Skeletal muscle satellite cell (primary cell): ENCODE results near the gene GK. TPM values are rescaled to one million over a fixed set of nuclear protein-coding genes. Genes with fewer than 3 reads are reported as not detected.

Source experiments
- H3K27me3 ChIP-seq: 2 replicates; pipeline ENCODE4 v1.7.0; 2013; ENCODE audit warnings: low read length; ENCODE audit not compliant: control insufficient read depth, insufficient read depth
- H3K36me3 ChIP-seq: 2 replicates; pipeline ENCODE4 v1.7.0; 2013; ENCODE audit warnings: mild to moderate bottlenecking, control low read depth, low read length; ENCODE audit not compliant: insufficient read depth
- H3K4me1 ChIP-seq: 2 replicates; pipeline ENCODE4 v1.7.0; 2013; ENCODE audit warnings: low read length; ENCODE audit not compliant: control insufficient read depth, insufficient read depth
- H3K4me2 ChIP-seq: 2 replicates; pipeline ENCODE4 v1.7.0; 2013; ENCODE audit warnings: mild to moderate bottlenecking, low read length
- H3K4me3 ChIP-seq: 2 replicates; pipeline ENCODE4 v1.7.0; 2013; ENCODE audit warnings: low read length
- H3K9ac ChIP-seq: 2 replicates; pipeline ENCODE4 v1.7.0; 2013; ENCODE audit warnings: mild to moderate bottlenecking, low read depth, low read length, moderate library complexity
- H3K9me3 ChIP-seq: replicated peaks from 2 replicates; pipeline ENCODE4 v1.7.0; 2013; ENCODE audit warnings: mild to moderate bottlenecking, control low read depth, low read length
- total RNA-seq: library from RNA; depleted of rRNA; stranded (reverse); fragments of >200 nt; gene quantifications from 2 replicates; pipeline ENCODE4 v1.2.3, GENCODE V29; 2012; rRNA removed

The GK gene
- total RNA-seq = 12.5 and 16.2 TPM in 2 replicates

- Histone ChIP-seq H3K36me3 (no peaks in the 10 kb centered on the region), H3K9ac (peak within 1 kb of the TSS; percentile 90), H3K4me2 (peak within 1 kb of the TSS; percentile 92), H3K4me1 (peaks cover 7% of the 10 kb centered on the region), H3K9me3 (no peaks in the 10 kb centered on the region), H3K27me3 (no peaks in the 10 kb centered on the region), H3K4me3 (peak within 1 kb of the TSS; percentile 89)
These were observed at the start of gene GK for GRCh38 chrX:30653415-30654131. Gene GK, plus strand, starts transcription at chrX:30653423. Its CDS starts 115 bp downstream, at chrX:30653538.

GRCh38 chrX:30607155-30607554 is 46.1 kb upstream of the GK start:
- Histone ChIP-seq H3K4me3 (no peak overlapping the region), H3K4me2 (no peak overlapping the region), H3K4me1 (no peaks in the 10 kb centered on the region), H3K27me3 (no peaks in the 10 kb centered on the region), H3K9ac (no peak overlapping the region), H3K9me3 (no peaks in the 10 kb centered on the region), H3K36me3 (no peaks in the 10 kb centered on the region)

- Histone ChIP-seq H3K27me3 (no peaks in the 10 kb centered on the region), H3K9ac (no peak overlapping the region), H3K4me3 (no peak overlapping the region), H3K36me3 (no peaks in the 10 kb centered on the region), H3K4me2 (no peak overlapping the region), H3K9me3 (no peaks in the 10 kb centered on the region), H3K4me1 (no peaks in the 10 kb centered on the region)
These were observed 43.2 kb upstream of the GK start for GRCh38 chrX:30610026-30610425.

- Histone ChIP-seq H3K36me3 (no peaks in the 10 kb centered on the region), H3K9ac (no peak overlapping the region), H3K27me3 (no peaks in the 10 kb centered on the region), H3K4me3 (no peak overlapping the region), H3K4me2 (no peak overlapping the region), H3K9me3 (no peaks in the 10 kb centered on the region), H3K4me1 (no peaks in the 10 kb centered on the region)
These were observed 41.0 kb upstream of the GK start for GRCh38 chrX:30612250-30612655.

- Histone ChIP-seq H3K4me2 (no peak overlapping the region), H3K27me3 (no peaks in the 10 kb centered on the region), H3K9ac (no peak overlapping the region), H3K4me1 (no peaks in the 10 kb centered on the region), H3K9me3 (no peaks in the 10 kb centered on the region), H3K36me3 (no peaks in the 10 kb centered on the region), H3K4me3 (no peak overlapping the region)
These were observed 39.5 kb upstream of the GK start for GRCh38 chrX:30613721-30614120.

- Histone ChIP-seq H3K27me3 (no peaks in the 10 kb centered on the region), H3K4me2 (no peak overlapping the region), H3K4me1 (no peaks in the 10 kb centered on the region), H3K9ac (no peak overlapping the region), H3K36me3 (no peaks in the 10 kb centered on the region), H3K9me3 (no peaks in the 10 kb centered on the region), H3K4me3 (no peak overlapping the region)
These were observed 38.0 kb upstream of the GK start for GRCh38 chrX:30615229-30615628.

- no peak overlapping the region for H3K4me2 ChIP-seq
- H3K4me3 ChIP-seq = no peak overlapping the region
- H3K9me3 ChIP-seq = peaks cover 8% of the 10 kb centered on the region
- no peaks in the 10 kb centered on the region for H3K27me3 ChIP-seq
- H3K4me1 ChIP-seq = peaks cover 3% of the 10 kb centered on the region
- no peaks in the 10 kb centered on the region for H3K36me3 ChIP-seq
- no peak overlapping the region for H3K9ac ChIP-seq
These were observed 35.0 kb upstream of the GK start for GRCh38 chrX:30618160-30618765.

GRCh38 chrX:30620125-30620524 is 33.1 kb upstream of the GK start:
- Histone ChIP-seq H3K4me3 (no peak overlapping the region), H3K9me3 (peaks cover 8% of the 10 kb centered on the region), H3K4me1 (peaks cover 3% of the 10 kb centered on the region), H3K4me2 (no peak overlapping the region), H3K36me3 (no peaks in the 10 kb centered on the region), H3K9ac (no peak overlapping the region), H3K27me3 (no peaks in the 10 kb centered on the region)

- Histone ChIP-seq H3K9me3 (peaks cover 8% of the 10 kb centered on the region), H3K27me3 (no peaks in the 10 kb centered on the region), H3K4me2 (no peak overlapping the region), H3K4me1 (peaks cover 3% of the 10 kb centered on the region), H3K4me3 (no peak overlapping the region), H3K36me3 (no peaks in the 10 kb centered on the region), H3K9ac (no peak overlapping the region)
These were observed 32.1 kb upstream of the GK start for GRCh38 chrX:30620980-30621618.

GRCh38 chrX:30622361-30622760 is 30.9 kb upstream of the GK start:
- Histone ChIP-seq H3K36me3 (no peaks in the 10 kb centered on the region), H3K4me2 (no peak overlapping the region), H3K9ac (no peak overlapping the region), H3K9me3 (peaks cover 8% of the 10 kb centered on the region), H3K4me3 (no peak overlapping the region), H3K4me1 (peaks cover 3% of the 10 kb centered on the region), H3K27me3 (no peaks in the 10 kb centered on the region)

GRCh38 chrX:30626402-30626801 is 26.8 kb upstream of the GK start:
- no peaks in the 10 kb centered on the region for H3K4me1 ChIP-seq
- H3K27me3 ChIP-seq = no peaks in the 10 kb centered on the region
- no peak overlapping the region for H3K9ac ChIP-seq
- H3K9me3 ChIP-seq = peaks cover 8% of the 10 kb centered on the region
- H3K36me3 ChIP-seq = no peaks in the 10 kb centered on the region
- no peak overlapping the region for H3K4me2 ChIP-seq
- no peak overlapping the region for H3K4me3 ChIP-seq
